Amygdala (tissue), 56 donors: ENCODE measurements around the gene CCDC86.

Source experiments
- DNase-seq, 56 donors: peaks; one replicate each; lab custom pipeline; 2025; lab: John Stamatoyannopoulos, UW

Gene CCDC86

DNA sequence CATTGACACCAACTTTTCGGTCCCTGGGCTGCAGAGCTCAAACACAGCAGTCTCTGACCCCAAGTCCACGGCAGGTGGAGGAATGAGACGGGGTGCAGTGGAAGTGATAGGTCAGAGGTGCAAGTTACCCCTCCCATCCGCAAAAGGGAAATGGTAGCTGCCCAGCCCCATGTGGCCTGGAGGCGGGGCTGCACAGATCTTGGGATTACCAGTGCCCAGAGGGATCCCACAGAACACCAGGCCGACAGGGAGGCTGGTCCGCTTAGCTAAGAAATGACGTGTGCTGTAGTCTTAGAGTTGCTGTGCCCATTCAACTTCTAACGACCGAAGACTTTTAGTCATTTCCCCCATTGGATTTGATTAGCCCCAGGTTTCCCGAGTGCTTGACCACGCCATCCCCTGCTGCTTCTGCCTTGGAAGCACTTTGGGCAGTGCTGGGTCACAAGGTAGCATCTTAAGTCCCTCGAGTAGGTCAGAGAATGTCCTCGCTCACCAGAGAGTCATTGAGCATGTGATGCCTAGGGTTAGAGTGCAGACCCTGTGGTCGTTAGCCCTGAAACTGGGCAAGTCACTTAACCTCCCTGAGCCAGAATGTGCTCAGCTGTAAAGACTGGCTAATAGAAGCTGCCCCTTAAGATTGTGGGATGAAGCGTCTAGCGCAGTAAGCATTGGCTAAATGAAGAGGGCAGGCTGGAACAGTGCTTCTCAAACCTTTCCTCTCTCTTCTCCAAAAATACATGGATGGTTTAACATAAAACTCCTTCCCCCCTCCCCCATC, 9.6 kb downstream of the CCDC86 start:
- no peak for DNase-seq

DNA sequence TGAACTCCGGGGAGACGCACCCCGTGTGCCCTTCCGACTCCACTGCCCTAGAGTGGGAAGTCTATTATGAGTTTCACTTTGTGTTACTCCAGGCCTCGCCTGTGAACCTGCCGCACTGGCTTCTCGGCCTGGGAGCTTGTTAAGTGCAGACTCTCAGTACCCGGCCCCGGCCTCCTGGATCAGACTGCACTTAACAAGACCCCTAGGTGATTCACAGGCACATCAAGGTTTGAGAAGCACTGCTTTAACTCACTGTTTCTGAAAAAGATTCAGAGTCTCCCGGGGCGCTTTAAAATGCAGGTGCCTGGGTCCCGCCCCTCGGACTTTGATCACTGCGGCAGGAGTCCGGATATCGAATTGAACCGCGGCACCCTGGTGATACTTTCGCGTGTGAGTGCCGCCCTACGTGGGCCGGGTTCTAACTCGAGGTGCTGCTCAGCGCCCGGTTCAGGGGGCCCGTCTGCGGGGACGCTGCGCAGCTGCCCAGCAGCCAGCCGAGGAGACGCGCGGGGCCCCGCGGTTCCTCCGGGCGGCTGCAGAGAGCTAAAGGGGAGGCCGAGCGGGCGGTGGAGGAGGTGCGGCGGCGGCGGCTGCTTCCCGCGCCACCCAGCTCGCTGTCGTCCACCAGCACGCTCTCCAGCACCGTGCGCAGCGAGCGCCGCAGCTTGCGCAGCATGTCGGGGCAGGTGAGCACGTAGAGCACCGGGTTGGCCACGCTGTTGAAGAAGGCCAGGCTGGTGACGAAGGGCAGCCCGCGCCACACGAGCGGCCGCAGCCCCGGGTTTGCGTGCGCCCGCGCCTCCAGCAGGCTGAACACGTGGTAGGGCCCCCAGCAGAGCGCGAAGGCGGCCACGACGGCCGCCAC, 10.4 kb downstream of the CCDC86 start:
- DNase-seq: no peak

DNA sequence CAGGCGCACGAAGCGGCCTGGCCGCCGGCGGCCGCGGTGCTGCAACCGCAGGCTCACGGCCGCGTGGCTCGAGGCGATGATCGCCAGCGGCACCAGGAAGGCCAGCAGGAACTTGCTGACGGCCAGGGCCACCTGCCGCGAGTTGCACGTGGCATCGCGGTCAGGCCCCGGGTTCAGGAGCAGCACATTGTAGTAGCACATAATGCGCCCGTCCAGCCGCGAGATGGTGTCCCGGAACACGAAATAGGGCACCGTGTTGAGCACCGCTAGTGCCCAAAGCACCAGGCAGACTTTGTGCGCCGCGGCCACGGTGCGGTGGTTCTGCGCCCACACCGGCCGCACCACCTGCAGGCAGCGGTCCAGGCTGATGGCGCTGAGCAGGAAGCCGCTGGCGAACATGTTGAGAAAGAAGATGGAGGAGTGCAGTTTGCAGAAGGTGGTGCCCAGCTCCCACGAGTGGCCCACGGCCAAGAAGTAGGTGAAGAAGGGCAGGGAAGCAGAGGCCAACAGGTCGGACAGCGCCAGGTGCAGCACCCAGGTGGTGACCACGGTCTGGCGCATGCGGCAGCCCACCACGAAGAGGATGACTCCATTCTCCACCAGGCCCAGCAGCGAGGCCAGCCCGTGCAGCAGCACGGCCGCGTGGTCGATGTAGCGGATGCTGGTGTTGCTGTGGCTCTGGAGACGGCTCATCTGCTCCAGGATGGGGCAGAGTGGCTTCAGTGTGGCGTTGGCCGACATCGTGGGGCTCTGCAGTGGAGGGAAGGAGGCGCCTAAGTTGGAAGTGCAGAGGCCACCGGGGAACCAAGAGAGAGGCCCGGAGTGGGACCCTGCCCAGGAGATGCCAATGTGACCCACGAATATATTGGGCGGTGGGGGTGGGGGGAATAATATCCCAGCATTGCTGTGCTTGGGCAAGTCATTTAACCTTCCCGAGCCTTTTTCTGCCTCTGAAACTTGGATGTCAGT, 11.4 kb downstream of the CCDC86 start:
- DNase-seq: no peak

DNA sequence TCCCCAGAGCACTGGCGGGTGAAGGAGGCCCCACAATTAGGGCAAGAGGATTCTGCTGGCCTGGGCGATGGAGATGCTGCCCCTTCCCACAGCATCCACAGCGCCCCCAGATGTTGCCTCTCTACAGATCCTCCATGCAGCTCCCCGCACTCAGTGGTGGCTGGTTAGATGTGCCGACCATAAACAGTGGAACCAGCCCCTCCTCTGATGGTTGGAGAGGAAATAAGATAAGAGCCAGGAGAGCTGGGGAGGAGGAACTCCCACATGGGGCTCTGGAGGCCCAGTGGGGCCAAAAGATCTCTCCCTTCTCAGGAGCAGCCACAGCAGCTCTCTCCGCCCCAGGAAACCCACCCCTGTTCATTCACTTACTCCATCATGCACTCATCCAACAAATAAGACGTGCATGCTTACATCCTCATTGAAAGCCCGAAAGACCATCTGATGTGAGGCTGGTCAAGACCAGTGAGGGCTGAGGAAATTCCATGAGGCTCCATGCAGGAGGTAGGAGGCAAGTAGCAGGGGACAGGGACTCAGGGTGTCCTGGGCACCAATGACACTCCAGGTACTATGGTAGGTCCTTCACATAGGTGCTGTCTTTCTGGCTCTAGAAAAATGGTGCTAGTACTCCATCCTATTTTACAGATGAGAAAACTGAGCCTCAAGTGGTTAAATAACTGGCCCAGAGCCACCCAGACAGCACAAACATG, 12.4 kb downstream of the CCDC86 start:
- DNase-seq: no peak

DNA sequence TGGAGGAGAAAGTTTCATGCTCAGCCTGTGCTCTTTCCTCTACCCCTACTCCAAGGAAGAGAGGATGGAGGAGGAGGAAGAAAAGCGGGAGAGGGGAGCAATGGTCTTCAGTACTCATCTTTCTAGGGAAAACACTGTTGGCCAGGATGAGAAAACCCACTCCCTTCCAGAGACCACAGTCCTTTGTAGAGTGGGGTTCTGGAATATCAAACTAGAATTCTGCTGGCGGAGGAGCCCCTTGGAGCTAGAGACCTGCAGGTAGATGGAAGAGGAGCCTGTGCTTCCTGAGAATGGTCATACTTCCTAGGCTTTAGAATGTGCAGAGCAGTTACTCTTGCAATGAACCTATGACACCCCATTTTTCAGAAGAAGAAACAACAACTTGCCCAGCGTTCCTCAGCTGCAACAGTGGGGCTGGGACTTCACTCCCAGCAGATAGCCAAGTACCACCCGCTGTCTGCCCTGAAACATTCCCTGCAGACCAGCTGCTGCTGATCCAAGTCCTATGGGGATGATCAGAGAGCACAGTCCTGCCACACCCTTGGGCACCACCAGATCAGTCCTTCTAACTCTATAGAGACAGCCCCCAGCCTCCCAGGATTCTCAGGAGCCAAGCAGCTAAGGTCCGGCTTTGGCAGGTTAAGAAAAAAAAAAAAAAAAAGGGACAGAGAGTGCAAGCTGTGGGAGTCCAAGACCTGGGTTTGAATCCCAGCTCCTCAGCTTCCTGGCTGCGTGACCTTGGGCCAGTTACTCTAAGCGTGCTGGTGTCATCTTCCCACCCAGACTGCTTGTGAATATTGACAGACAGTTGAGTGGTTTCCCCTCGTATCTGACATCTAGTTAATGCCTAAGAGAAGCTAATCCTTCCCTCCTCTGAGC, 13.2 kb downstream of the CCDC86 start:
- DNase-seq: no peak

DNA sequence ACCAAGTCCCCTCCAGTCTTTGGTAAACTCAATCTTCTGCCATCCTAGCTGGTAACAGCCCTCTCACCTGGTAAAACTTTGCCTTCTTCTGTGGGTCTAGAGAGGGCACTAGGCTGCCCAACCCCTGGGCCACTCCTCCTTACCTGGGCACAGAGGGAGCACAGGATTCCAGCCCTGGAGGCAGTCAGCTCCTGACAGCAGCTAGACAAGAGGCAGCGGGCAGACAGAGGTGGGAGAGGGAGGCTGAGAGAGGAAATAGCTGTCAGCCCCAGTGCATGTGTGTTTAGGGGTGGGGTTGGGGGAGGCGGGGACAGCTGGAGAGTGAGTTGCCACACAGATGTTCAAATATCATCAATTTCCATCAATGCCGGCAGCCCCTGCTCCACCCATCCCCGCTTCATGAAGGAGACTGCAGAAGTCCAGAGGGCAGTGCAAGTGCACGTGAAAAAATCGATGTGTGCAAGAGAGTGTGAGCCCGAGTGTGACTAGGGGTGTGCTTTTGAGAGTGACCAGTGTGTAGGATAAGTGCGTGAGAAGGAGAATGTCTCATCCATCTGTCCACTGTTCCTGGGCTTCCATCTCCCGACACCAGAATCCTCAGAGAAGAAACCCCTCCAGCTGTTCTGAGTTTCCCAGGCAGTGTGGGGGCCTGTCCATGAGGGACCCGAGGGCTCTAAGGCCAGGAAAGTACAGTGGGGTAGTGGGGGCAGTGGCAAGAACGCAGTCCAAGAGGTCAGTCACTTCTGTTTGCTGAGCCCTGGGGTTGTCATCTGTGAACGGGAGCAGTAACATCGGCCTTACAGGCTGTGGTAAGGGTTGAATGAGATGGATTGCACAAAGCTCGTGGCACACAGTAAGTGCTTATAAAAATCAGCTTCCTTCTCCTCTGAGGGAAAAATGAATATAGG, 14.1 kb downstream of the CCDC86 start, which contains the start of gene PTGDR2:
TSS of gene PTGDR2 (minus strand) at position 225 of the 908 bp plus-strand sequence. CDS start 2,228 bp downstream, outside the sequence.
- DNase-seq: no peak

DNA sequence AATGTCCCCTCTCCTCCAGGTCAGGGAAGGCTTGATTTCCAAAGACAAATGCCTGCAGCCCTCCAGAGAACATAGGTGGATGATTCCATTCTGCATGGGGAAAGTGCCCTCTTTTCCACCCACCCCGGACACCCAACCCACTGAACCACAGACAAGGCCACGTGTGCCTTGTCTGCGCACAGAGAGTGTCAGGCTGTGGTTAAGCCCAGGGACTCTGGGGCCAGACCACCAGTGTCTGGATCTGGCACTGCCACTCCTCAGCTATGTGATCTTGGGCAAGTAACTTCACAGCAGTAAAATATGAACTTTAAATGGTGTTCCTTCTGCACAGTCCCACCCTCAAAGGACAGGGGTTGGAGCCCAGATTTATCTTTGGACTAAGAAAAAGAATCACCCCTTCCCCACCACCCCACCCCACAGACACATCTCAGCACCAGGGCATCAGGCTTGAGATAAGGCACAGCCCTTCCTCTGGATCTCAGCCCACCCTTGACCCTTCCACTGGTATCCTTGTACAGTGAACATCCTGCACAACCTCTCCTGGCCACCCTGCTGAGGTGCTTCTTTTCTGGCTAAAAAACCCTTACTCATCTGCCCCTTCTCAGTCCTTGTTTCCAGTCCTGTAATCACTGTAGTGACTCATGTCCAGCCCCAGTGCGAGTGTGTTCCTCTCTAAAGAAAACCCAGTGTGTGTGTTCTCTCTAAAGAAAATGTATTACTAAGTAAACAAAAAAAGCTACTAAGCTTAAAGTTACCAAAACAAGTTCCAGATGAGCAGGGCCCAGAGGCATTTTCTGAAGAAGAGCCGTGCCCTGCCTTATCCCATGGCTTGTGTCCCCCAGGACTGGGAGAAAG, 15.7 kb downstream of the CCDC86 start:
- no peak for DNase-seq

DNA sequence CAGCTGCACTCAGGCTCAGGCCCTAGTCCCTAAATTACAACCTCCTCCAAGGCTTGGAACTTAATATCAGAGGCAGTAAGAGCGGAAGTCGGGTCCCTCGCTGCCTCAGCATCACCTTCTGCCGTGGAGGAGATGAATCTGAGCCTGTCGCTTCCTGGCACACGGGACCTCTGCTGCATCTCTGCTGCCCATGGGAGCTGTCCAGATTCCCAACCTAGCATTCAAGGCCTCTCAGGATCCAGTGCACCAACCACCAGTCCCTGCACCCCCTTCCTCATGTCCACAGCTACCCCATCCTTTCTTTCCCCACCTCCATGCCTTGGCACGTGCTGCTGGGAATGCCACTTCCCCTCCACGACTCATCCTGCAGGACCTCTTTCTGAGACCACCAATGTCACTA, 16.3 kb downstream of the CCDC86 start:
- no peak for DNase-seq

DNA sequence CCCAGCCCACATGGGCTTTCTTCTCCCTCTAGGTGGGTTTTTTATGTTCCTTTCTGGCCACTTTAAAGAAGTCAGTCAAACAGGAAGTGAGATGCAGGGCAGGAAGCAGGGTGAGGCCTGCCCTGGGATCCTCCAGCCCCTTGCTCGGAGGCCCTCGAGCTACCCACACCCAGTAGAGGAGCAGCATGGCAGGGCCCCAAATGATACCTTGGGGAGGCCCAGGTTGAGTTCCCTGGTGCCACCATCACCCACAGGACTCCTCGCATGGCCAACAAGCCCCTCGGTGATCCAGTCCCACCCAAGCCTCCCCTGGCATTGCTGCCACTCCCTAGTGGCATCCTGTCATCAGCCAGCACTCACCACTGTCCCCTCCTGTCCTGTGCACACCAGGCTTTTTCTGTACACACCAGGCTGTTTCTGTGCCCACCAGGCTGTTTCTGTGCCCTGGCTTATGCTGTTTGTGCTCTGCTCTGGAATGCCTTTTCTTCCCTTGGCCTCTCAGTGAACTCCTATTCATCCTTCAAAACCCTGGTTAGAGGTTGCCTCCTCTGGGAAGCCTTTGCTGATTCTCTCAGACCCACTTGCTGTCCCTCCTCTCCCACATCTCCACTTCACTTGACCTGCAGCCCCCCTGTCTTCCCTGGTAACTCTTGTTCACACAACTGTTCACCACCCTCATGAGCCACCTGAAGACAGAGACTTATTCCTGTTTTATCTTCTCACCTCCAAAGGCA, 17.0 kb downstream of the CCDC86 start:
- DNase-seq: no peak

DNA sequence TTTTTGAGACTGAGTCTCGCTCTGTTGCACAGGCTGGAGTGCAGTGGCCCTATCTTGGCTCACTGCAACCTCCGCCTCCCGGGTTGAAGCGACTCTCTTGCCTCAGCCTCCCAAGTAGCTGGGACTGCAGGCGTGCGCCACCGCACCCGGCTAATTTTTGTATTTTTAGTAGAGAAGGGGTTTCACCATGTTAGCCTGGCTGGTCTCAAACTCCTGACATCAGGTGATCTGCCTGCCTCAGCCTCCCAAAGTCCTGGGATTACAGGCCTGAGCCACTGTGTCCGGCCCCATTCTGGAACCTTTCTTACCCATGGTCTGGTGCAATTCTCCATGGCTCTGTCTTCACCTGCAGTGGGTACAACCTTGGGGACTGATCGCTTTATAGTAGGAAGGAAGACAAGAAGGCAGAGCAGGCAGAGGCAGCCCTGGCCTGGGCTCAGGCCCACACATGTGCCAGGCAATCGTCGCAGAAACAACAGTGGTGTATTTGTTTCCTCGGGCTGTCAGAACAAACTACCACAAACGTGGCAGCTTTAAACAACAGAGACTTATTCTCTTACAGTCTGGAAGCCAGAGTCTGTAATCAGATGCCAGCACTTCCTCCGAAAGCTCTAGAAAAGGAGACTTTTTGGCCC, 17.8 kb downstream of the CCDC86 start:
- DNase-seq: peak in 23 of 56 donors; percentile 6 to 74 (median 36)

DNA sequence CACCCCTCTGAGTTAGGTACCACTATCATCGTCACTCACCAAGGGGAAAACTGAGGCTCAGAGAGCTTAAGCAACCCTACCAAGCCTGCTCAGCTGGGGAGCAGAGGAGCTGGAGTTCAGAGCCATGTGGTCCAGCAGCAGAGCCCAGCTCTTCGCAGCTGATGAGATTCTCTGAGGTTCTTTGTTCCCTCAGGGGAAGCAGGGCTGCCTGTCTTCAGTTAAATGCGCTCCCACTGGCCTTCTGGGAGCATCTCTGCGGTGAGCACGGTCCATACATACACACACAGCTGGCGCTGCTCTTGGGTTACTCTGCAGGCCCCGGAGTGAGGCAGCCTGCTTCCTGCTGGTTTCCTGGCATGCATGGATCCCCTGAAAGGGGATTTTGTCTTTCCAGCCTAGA, 19.0 kb downstream of the CCDC86 start:
- peak in 10 of 56 donors; percentile 19 to 47 (median 36) for DNase-seq

DNA sequence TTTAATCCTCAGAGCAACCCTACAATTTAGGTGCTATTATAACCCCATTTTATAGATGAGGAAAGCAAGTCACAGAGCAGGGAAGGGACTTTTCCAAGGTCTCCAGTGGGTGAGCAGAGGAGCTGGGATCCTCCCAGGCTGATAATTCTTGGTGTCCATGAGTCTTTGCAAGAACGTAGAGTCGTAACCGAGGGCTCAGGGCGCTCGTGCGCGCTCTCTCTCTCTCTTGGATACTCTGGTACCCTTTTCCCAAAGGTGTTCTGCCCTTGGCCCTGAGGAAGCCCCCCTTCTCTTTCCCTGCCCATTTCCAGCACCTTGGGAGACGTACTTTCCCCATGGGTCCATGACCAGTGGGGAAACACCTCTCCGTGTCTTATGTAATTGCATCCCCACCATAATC, 20.3 kb downstream of the CCDC86 start:
- DNase-seq: no peak

DNA sequence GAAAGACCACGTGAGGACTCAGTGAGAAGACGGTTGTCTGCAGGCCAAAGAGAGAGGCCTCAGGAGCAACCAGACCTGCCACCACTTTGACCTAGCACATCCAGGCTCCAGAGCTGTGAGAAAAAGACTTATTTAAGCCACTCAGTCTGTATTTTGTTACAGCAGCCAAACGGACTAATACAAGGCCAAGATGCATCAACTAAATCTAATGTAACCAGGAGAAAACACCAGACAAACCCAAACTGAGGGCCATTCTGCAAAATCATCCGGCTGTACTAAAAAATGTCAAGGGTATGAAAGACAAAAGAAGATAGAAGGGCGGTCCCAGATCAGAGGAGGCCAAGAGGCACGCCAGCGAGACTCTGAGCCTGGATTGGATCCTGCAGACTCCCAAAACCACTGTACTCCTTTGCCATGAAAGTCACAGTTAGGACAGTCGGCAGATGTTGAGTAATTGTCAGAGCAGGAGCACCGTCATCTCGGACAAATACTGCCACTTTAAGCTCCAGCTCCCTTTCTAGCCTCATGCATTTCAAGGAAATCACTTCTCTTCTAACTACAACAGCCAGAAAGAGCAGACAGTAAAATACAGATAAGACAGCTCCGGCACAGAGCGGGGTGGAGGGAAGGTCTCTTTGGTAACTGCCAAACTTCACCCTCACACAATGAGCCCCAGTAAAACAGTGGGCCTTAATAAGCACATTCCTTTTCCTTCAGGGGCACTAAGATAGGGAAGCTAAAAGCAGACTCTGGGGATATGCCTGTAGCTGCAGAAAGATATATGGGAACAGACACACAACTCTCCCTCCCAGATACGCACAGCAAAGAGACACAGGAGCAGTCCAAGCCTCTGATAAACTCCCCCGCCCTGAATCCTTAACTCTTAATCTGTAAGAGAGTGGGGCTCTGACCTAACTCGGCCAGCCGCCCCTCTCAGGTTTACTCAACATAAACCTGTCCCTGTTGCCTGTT, 21.9 kb downstream of the CCDC86 start:
- no peak for DNase-seq

DNA sequence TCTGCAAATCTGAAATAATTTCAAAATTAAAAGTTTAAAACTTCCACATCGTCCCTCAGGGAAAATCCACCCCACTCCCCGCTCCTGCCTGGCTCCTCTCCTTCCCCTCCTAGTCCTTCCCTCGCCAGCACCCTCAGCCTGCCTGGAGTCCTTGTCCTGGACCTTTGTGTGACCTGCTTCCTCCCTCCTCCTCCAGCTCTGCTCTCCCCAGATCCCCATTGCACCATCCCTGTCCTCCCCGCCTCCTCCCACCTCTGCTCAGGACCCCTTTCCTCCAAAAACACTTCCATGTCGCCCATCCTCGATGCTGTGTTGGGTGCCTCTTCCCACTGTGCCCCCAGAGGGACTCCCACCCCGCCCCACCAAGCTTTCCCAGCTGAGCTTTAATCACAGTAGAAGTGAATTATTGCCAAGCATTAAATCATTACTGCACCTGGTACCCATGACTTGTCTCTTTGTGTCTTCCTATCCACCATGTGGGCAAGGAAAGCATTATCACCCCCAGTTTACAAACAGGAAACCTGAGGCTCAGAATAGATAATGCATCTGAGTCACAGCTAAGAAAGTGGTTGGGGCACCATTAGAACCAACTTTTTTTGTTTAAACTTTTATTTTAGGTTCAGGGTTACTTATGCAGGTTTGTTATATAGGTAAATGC, 23.1 kb downstream of the CCDC86 start:
- no peak for DNase-seq
